GM12878 (cell line): ENCODE results near the gene SEMA5A. TPM values are rescaled to one million over a fixed set of nuclear protein-coding genes. Genes with fewer than 3 reads are reported as not detected.

Experiments used
- ATAC-seq: fragments of 200-7000 bp; cut with Tn5 transposase; 3 replicates; pipeline ENCODE4 v1.9.1; 2020; ENCODE audit warnings: mild to moderate bottlenecking, moderate library complexity
- BruUV-seq: library from RNA; stranded (reverse); fragments of 400-500 nt; replicated peaks from 2 replicates; lab custom pipeline; 2021; lab: Mats Ljungman, UMichigan
- CTCF ChIA-PET: fragments of 300-600 bp; sonication (Branson Sonifier 250); formaldehyde crosslinking; extraction: SDS; loops from one replicate; lab custom pipeline; 2021; ENCODE audit warnings: inconsistent platforms; lab: Yijun Ruan, JAX
- POLR2A ChIA-PET: fragments of 350-600 bp; formaldehyde crosslinking; extraction: SDS; loops from one replicate; lab custom pipeline; 2021; ENCODE audit warnings: inconsistent platforms; lab: Charles Lee
- RAD21 ChIA-PET: fragments of 300-600 bp; sonication (Branson Sonifier 250); formaldehyde crosslinking; loops from one replicate; lab custom pipeline; 2023; ENCODE audit warnings: antibody characterized with exemption; ENCODE audit not compliant: unreplicated experiment; lab: Charles Lee
- SMC1A ChIA-PET: fragments of 300-600 bp; sonication (Branson Sonifier 250); formaldehyde crosslinking; loops from one replicate; lab custom pipeline; 2023; ENCODE audit not compliant: unreplicated experiment, uncharacterized antibody; lab: Charles Lee
- DNase-seq: peaks from one replicate; pipeline ENCODE4 v3.0.0-alpha.2; 2011; ENCODE audit warnings: low read depth, low spot score
- FAIRE-seq: peaks from 3 replicates; lab custom pipeline; 2011; peaks lifted over from hg19 to GRCh38; lab: Jason Lieb, UNC
- H2AFZ ChIP-seq: 2 replicates; pipeline ENCODE4 v1.6.0; 2011; ENCODE audit warnings: low read depth, low read length, control low read depth; ENCODE audit not compliant: control insufficient read depth
- H3K27ac ChIP-seq: 2 replicates; pipeline ENCODE4 v1.5.1; 2011; ENCODE audit warnings: control low read depth; ENCODE audit not compliant: control insufficient read depth, insufficient read depth
- H3K27me3 ChIP-seq, 2 experiments: replicated peaks in 1 of 2; 2 replicates each; pipeline versions ENCODE4 v1.6.0 to v1.6.1; 2011; ENCODE audit warnings: low read length in 1 of 2; ENCODE audit not compliant: control insufficient read depth in 2 of 2, insufficient read depth in 2 of 2
- H3K36me3 ChIP-seq, 2 experiments: 2 replicates each; pipeline ENCODE4 v1.5.1; 2011; ENCODE audit warnings: low read length in 1 of 2; ENCODE audit not compliant: control insufficient read depth in 2 of 2, insufficient read depth in 2 of 2
- H3K4me1 ChIP-seq: 2 replicates; pipeline ENCODE4 v1.6.1; 2011; ENCODE audit warnings: mild to moderate bottlenecking, low read length, moderate library complexity, mixed read lengths; ENCODE audit not compliant: control insufficient read depth, insufficient read depth
- H3K4me2 ChIP-seq: 2 replicates; pipeline ENCODE4 v1.6.0; 2011; ENCODE audit warnings: control low read depth; ENCODE audit not compliant: control insufficient read depth, insufficient read depth
- H3K4me3 ChIP-seq: fragments of 200-600 bp; sonication (generic); 2 replicates; pipeline ENCODE4 v1.5.1; 2016
- H3K79me2 ChIP-seq: 2 replicates; pipeline ENCODE4 v1.6.0; 2011; ENCODE audit warnings: low read length; ENCODE audit not compliant: control insufficient read depth, insufficient read depth
- H3K9ac ChIP-seq: 2 replicates; pipeline ENCODE4 v1.8.0; 2011; ENCODE audit warnings: low read length, control low read depth, mixed read lengths; ENCODE audit not compliant: control insufficient read depth, insufficient read depth
- H3K9me3 ChIP-seq: replicated peaks from 3 replicates; pipeline ENCODE4 v1.5.1; 2011; ENCODE audit warnings: mild to moderate bottlenecking, low read length; ENCODE audit not compliant: control insufficient read depth, insufficient read depth
- H4K20me1 ChIP-seq: 2 replicates; pipeline ENCODE4 v1.6.0; 2011; ENCODE audit not compliant: control insufficient read depth, insufficient read depth
- ATF7 ChIP-seq: fragments of 450-650 bp; IDR thresholded peaks from 2 replicates; pipeline ENCODE4 v1.6.1; 2016; ENCODE audit warnings: low read depth, mild to moderate bottlenecking
- CEBPB ChIP-seq, 2 experiments: fragments of 150-350 bp in 1 of 2; IDR thresholded peaks; 2 replicates each; pipeline ENCODE4 v1.6.1; 2012 to 2014; ENCODE audit warnings: low read depth in 2 of 2, low read length in 2 of 2, borderline replicate concordance in 1 of 2, inconsistent platforms in 1 of 2
- CHD2 ChIP-seq: IDR thresholded peaks from 2 replicates; pipeline ENCODE4 v1.6.1; 2011; ENCODE audit warnings: low read depth, low read length, improper control_type of control experiment, borderline replicate concordance
- ETV6 ChIP-seq, 2 experiments: fragments of 450-650 bp in 1 of 2; IDR thresholded peaks in 1 of 2; conservative IDR thresholded peaks in 1 of 2; 2 replicates each; pipeline ENCODE4 v1.6.1; 2014; ENCODE audit warnings: antibody characterized with exemption in 1 of 2, borderline replicate concordance in 1 of 2, low read depth in 1 of 2, mild to moderate bottlenecking in 1 of 2, moderate library complexity in 1 of 2
- FOXK2 ChIP-seq: fragments of 450-650 bp; IDR thresholded peaks from 2 replicates; pipeline ENCODE4 v1.6.1; 2017; ENCODE audit warnings: mild to moderate bottlenecking, moderate library complexity
- FOXM1 ChIP-seq: IDR thresholded peaks from 2 replicates; pipeline ENCODE4 v1.6.1; 2012; ENCODE audit warnings: low read depth, mild to moderate bottlenecking, inconsistent platforms, low read length, moderate library complexity
- HDAC6 ChIP-seq: fragments of 200-600 bp; sonication (generic); IDR thresholded peaks from one replicate; pipeline ENCODE4 v1.8.0; 2017; ENCODE audit warnings: antibody characterized with exemption; ENCODE audit not compliant: unreplicated experiment
- SPI1 ChIP-seq: IDR thresholded peaks from 2 replicates; pipeline ENCODE4 v1.6.1; 2011; ENCODE audit warnings: low read depth, mild to moderate bottlenecking, low read length, moderate library complexity, borderline replicate concordance; ENCODE audit not compliant: insufficient read depth
- STAT1 ChIP-seq: fragments of 450-650 bp; conservative IDR thresholded peaks from 2 replicates; pipeline ENCODE4 v1.6.1; 2014; ENCODE audit warnings: antibody characterized with exemption, mild to moderate bottlenecking
- SUZ12 ChIP-seq: fragments of 200-600 bp; sonication (generic); IDR thresholded peaks from one replicate; pipeline ENCODE4 v1.6.1; 2018; ENCODE audit warnings: antibody characterized with exemption, mild to moderate bottlenecking; ENCODE audit not compliant: unreplicated experiment
- ZBED1 ChIP-seq: IDR thresholded peaks from 2 replicates; pipeline ENCODE4 v1.6.1; 2016; ENCODE audit warnings: borderline replicate concordance
- ZZZ3 ChIP-seq: IDR thresholded peaks from 2 replicates; pipeline ENCODE4 v1.6.1; 2011; ENCODE audit warnings: low read depth; ENCODE audit not compliant: control insufficient read depth, insufficient read length
- WGBS: methylation state at CpG from one replicate; pipeline ENCODE4 v1.1.6; 2016; ENCODE audit warnings: low lambda C conversion rate; ENCODE audit not compliant: insufficient replicate concordance, insufficient coverage; ENCODE audit errors: missing lambda C conversion rate; 5-methylcytosine and 5-hydroxymethylcytosine counted together
- in situ Hi-C: fragments of 300-500 bp; cut with MboI; formaldehyde crosslinking; loops from 9 replicates; pipeline ENCODE4 v1.14.3; 2018; ENCODE audit warnings: mixed read lengths
- intact Hi-C: fragments of 100-400 bp; cut with micrococcal nuclease; formaldehyde crosslinking; loops from one replicate; pipeline ENCODE4 v1.14.2; 2022; ENCODE audit not compliant: unreplicated experiment
- polyA plus RNA-seq, 11 experiments: library from polyadenylated mRNA; depleted of rRNA in 4 of 11; unstranded in 6 of 11; stranded (reverse) in 5 of 11; fragments of >200 nt; fragmentation: Nextera tagmentation in 4 of 11; fragmentation: Illumina TruSeq in 1 of 11; extraction: Ambion mirVana in 4 of 11; extraction: Trizol in 1 of 11; gene quantifications; 1 replicate in 1 of 11; 2 replicates in 10 of 11; pipeline versions ENCODE4 v1.2.1 to v1.2.3, GENCODE V29; 2011 to 2016; ENCODE audit warnings: inconsistent platforms in 2 of 11, missing spikeins in 2 of 11, low read depth in 1 of 11
- total RNA-seq, 4 experiments: library from RNA; depleted of rRNA in 3 of 4; stranded (reverse); fragments of >200 nt in 3 of 4; fragmentation: Illumina TruSeq in 1 of 4; extraction: Trizol in 1 of 4; gene quantifications; 2 replicates each; pipeline versions ENCODE4 v1.2.1 to v1.2.3, GENCODE V29; 2013 to 2021
- TF ChIP-seq, protein P1 (sequence below): fragments of 450-650 bp; IDR thresholded peaks from 2 replicates; pipeline ENCODE4 v1.6.1; 2017; ENCODE audit warnings: low read depth, mild to moderate bottlenecking, moderate library complexity
- TF ChIP-seq, protein P2 (sequence below): fragments of 450-650 bp; IDR thresholded peaks from 2 replicates; pipeline ENCODE4 v1.6.1; 2016; ENCODE audit warnings: mild to moderate bottlenecking
- TF ChIP-seq, protein P3 (sequence below): IDR thresholded peaks from 2 replicates; pipeline ENCODE4 v1.6.1; 2012; ENCODE audit warnings: low read depth, low read length, improper control_type of control experiment

SEMA5A gene
- total and polyA plus RNA-seq, 10 of the 15 experiments (the other 5 are each of a cell fraction or from before 2014, with no cell fraction given) = 0.03 to 2.4 (median 0.09) TPM; not detected in 1

DNA sequence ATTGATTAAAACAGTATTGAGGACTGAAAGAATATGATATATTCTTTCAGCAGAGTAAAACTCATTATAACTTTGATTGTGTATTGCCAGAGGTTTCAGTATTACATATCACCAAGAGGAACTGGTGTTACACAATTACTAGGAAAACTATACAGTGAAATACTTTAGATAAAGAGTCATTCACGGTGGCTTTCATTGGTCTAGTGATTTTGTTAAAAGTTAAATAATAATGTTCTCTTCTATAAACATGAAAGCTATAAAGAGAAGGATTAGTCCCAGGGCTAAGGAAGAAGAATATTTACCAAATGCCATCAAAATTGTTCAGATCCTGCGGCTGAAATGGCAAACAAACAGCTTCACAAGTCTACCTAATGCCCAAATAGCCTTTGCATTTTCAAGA lies 306.2 kb downstream of the SEMA5A start:
- POLR2A ChIA-PET = no interaction called here
- Histone ChIP-seq H3K27ac (no peak overlapping the region), H3K27me3 (no peaks in the 10 kb centered on the region), H4K20me1 (no peaks in the 10 kb centered on the region), H3K9me3 (no peaks in the 10 kb centered on the region; the same call in 2 of the 3 replicates), H3K4me1 (no peaks in the 10 kb centered on the region), H3K4me3 (no peak overlapping the region), H3K36me3 (no peaks in the 10 kb centered on the region), H3K9ac (no peak overlapping the region), H2AFZ (no peak overlapping the region), H3K4me2 (no peak overlapping the region), H3K79me2 (no peaks in the 10 kb centered on the region)
- RAD21 ChIA-PET = no interaction called here
- ATAC-seq (no peak), DNase-seq (no peak), FAIRE-seq (no peak)
- in situ Hi-C loops = no loop called here
- CTCF ChIA-PET = no interaction called here
- no TSS peak for BruUV-seq
- SMC1A ChIA-PET = no interaction called here
- intact Hi-C loops = no loop called here
- TF ChIP-seq ZZZ3 (no peak), ETV6 (conservative IDR thresholded peaks at IDR 0.05 in 1 of 2, IDR thresholded peaks at IDR 0.05 in 1 of 2; ENCODE audit: borderline replicate concordance in 1 of 2, low read depth in 1 of 2) (no peak)
- TF ChIP-seq, all 136 proteins: peak for 0
- WGBS = 2% methylated on average over 2 of the region's 2 CpGs

DNA sequence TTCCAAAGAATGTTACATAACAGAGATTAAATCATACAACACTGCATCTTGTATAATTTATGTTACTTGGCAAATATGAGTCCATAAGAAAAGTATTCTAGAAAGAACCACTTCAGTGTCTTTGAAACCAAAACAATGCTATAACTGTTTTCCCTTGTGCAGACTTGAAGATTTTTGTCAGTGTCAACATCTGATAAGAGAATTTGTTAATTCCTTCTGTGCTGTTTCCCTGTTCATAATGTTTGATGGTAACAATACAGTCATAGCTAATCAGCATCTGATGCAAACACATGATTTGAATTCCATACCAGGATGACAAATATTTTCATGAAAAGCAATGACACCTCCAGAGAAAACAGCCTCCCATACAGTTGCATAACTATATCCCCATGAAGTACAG lies 306.8 kb downstream of the SEMA5A start:
- ChIA-PET SMC1A (no interaction called here), CTCF (no interaction called here), RAD21 (no interaction called here), POLR2A (no interaction called here)
- Histone ChIP-seq H3K27me3 (no peaks in the 10 kb centered on the region), H3K79me2 (no peaks in the 10 kb centered on the region), H3K4me1 (no peaks in the 10 kb centered on the region), H3K27ac (no peak overlapping the region), H3K36me3 (no peaks in the 10 kb centered on the region), H3K9ac (no peak overlapping the region), H4K20me1 (no peaks in the 10 kb centered on the region), H2AFZ (no peak overlapping the region), H3K9me3 (no peaks in the 10 kb centered on the region; the same call in 2 of the 3 replicates), H3K4me3 (no peak overlapping the region), H3K4me2 (no peak overlapping the region)
- no TSS peak for BruUV-seq
- FAIRE-seq = no peak
- no peak for ATAC-seq
- intact Hi-C loops (no loop called here), in situ Hi-C loops (no loop called here)
- no peak for DNase-seq
- TF ChIP-seq, protein P1, sequence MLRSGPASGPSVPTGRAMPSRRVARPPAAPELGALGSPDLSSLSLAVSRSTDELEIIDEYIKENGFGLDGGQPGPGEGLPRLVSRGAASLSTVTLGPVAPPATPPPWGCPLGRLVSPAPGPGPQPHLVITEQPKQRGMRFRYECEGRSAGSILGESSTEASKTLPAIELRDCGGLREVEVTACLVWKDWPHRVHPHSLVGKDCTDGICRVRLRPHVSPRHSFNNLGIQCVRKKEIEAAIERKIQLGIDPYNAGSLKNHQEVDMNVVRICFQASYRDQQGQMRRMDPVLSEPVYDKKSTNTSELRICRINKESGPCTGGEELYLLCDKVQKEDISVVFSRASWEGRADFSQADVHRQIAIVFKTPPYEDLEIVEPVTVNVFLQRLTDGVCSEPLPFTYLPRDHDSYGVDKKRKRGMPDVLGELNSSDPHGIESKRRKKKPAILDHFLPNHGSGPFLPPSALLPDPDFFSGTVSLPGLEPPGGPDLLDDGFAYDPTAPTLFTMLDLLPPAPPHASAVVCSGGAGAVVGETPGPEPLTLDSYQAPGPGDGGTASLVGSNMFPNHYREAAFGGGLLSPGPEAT = no peak
- TF ChIP-seq, protein P2, sequence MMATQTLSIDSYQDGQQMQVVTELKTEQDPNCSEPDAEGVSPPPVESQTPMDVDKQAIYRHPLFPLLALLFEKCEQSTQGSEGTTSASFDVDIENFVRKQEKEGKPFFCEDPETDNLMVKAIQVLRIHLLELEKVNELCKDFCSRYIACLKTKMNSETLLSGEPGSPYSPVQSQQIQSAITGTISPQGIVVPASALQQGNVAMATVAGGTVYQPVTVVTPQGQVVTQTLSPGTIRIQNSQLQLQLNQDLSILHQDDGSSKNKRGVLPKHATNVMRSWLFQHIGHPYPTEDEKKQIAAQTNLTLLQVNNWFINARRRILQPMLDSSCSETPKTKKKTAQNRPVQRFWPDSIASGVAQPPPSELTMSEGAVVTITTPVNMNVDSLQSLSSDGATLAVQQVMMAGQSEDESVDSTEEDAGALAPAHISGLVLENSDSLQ = no peak
- no peak for TF ChIP-seq ATF7
- no peak for TF ChIP-seq HDAC6
- no peak for TF ChIP-seq SUZ12
- no peak for TF ChIP-seq STAT1
- no peak for TF ChIP-seq FOXK2
- TF ChIP-seq, protein P3, sequence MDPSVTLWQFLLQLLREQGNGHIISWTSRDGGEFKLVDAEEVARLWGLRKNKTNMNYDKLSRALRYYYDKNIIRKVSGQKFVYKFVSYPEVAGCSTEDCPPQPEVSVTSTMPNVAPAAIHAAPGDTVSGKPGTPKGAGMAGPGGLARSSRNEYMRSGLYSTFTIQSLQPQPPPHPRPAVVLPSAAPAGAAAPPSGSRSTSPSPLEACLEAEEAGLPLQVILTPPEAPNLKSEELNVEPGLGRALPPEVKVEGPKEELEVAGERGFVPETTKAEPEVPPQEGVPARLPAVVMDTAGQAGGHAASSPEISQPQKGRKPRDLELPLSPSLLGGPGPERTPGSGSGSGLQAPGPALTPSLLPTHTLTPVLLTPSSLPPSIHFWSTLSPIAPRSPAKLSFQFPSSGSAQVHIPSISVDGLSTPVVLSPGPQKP = no peak
- no peak for TF ChIP-seq CHD2
- TF ChIP-seq ZBED1 = no peak
- no peak for TF ChIP-seq CEBPB (IDR thresholded peaks at IDR 0.05; ENCODE audit: borderline replicate concordance in 1 of 2, low read depth in 2 of 2, low read length in 2 of 2)
- no peak for TF ChIP-seq FOXM1
- no peak for TF ChIP-seq SPI1
